Right lobe of liver (tissue), 6 donors: ENCODE data around the gene KIF23. TPM values are rescaled to one million over a fixed set of nuclear protein-coding genes. Genes with fewer than 3 reads are reported as not detected.
A peak's percentile ranks its signal among the peaks of the same experiment; 100 is the strongest.
"Not testable (repeated sequence)": the region's sequence is repeated elsewhere in the genome, so short reads cannot be mapped to it uniquely, and the experiment has no call there.

Experiments used
- ATAC-seq, 4 donors: fragments of 200-7000 bp; cut with Tn5 transposase; one replicate each; pipeline ENCODE4 v1.9.1; 2020; ENCODE audit warnings: mild to moderate bottlenecking in 4 of 4, moderate library complexity in 4 of 4
- DNase-seq, 3 donors: peaks; one replicate each; pipeline ENCODE4 v3.0.0-alpha.2; 2020
- H3K27ac ChIP-seq, 3 donors: fragments of 200-600 bp; one replicate each; pipeline ENCODE4 v1.8.0; 2022
- H3K27me3 ChIP-seq, 2 donors: fragments of 200-600 bp; one replicate each; pipeline ENCODE4 v1.8.0; 2022
- H3K36me3 ChIP-seq, 4 donors: fragments of 200-600 bp; sonication (generic) in 1 of 4; one replicate each; pipeline versions ENCODE4 v1.5.1 to v1.8.0; 2017 to 2022; ENCODE audit warnings: control low read depth in 1 of 4
- H3K4me1 ChIP-seq, 4 donors: fragments of 200-600 bp; sonication (generic) in 1 of 4; one replicate each; pipeline versions ENCODE4 v1.5.1 to v1.8.0; 2017 to 2022; ENCODE audit warnings: control low read depth in 1 of 4
- H3K4me3 ChIP-seq, 3 donors: fragments of 200-600 bp; one replicate each; pipeline ENCODE4 v1.8.0; 2022
- H3K9me3 ChIP-seq, 4 donors: fragments of 200-600 bp; sonication (generic) in 1 of 4; one replicate each; pipeline versions ENCODE4 v1.5.1 to v1.8.0; 2017 to 2022; ENCODE audit warnings: control low read depth in 1 of 4
- CTCF ChIP-seq, 4 donors: fragments of 200-600 bp in 3 of 4; fragments of 450-650 bp in 1 of 4; IDR thresholded peaks; one replicate each; pipeline versions ENCODE4 v1.5.1 to v1.8.0; 2016 to 2022; ENCODE audit warnings: antibody characterized with exemption in 4 of 4, mild to moderate bottlenecking in 2 of 4
- POLR2A ChIP-seq: fragments of 450-650 bp; IDR thresholded peaks from one replicate; pipeline ENCODE4 v1.6.1; 2017; ENCODE audit warnings: antibody characterized with exemption, mild to moderate bottlenecking
- WGBS: methylation state at CpG from one replicate; pipeline ENCODE4 v1.1.6; 2018; ENCODE audit warnings: low coverage, low lambda C conversion rate; ENCODE audit not compliant: insufficient coverage; ENCODE audit errors: missing lambda C conversion rate; 5-methylcytosine and 5-hydroxymethylcytosine counted together
- intact Hi-C, 2 donors: fragments of 100-400 bp; cut with DNase I; formaldehyde crosslinking; loops; one replicate each; pipeline versions ENCODE4 v1.11.2 to v1.14.1; 2022
- total RNA-seq, 6 experiments: library from RNA; depleted of rRNA in 2 of 6; stranded (reverse); fragments of >200 nt in 2 of 6; fragmentation: NEBNext Ultra II Directional in 3 of 6; extraction: Animal tissue kit (Norgen Biotek cat#: 25700) in 3 of 6; gene quantifications; one replicate each; pipeline versions ENCODE4 v1.1.0 to v1.2.4, GENCODE V29; 2016 to 2023
- donor health status: DM: no; HTN: yes; CAD: no.
- donor health status: DM: no; HTN: no; CAD: no.
- donor health status: DM: no; HTN: no; CAD: no.
- donor health status: DM: no; HTN: yes; CAD: no.
- donor health status: DM: no; HTN: yes; CAD: no.

Gene KIF23
- total RNA-seq, 6 experiments from 2014 or later: 0.09 to 2.2 (median 1.2) TPM

- Histone ChIP-seq H3K4me1 (no peaks in the 10 kb centered on the region), H3K9me3 (no peaks in the 10 kb centered on the region), H3K27ac (no peak overlapping the region), H3K4me3 (no peak overlapping the region), H3K36me3 (no peaks in the 10 kb centered on the region), H3K27me3 (no peaks in the 10 kb centered on the region)
- 56% methylated on average over 8 of the region's 8 CpGs for WGBS
- intact Hi-C loops: no loop called here
- TF ChIP-seq CTCF (IDR thresholded peaks at IDR 0.05) (no peak), POLR2A (no peak)
- ATAC-seq: no peak
- DNase-seq: peak in 1 of 3 donors; percentile 8
Measured at GRCh38 chr15:69375151-69375790, 38.9 kb upstream of the KIF23 start.

- Histone ChIP-seq H3K36me3 (no peaks in the 10 kb centered on the region), H3K27me3 (no peaks in the 10 kb centered on the region), H3K27ac (no peak overlapping the region), H3K4me3 (no peak overlapping the region), H3K9me3 (no peaks in the 10 kb centered on the region), H3K4me1 (no peaks in the 10 kb centered on the region)
- TF ChIP-seq POLR2A (no peak), CTCF (IDR thresholded peaks at IDR 0.05) (no peak)
- 89% methylated on average over 7 of the region's 8 CpGs for WGBS
- intact Hi-C loops: no loop called here
- DNase-seq (peak in 1 of 3 donors; percentile 14), ATAC-seq (no peak)
Measured at GRCh38 chr15:69377216-69377970, 36.8 kb upstream of the KIF23 start.

DNA sequence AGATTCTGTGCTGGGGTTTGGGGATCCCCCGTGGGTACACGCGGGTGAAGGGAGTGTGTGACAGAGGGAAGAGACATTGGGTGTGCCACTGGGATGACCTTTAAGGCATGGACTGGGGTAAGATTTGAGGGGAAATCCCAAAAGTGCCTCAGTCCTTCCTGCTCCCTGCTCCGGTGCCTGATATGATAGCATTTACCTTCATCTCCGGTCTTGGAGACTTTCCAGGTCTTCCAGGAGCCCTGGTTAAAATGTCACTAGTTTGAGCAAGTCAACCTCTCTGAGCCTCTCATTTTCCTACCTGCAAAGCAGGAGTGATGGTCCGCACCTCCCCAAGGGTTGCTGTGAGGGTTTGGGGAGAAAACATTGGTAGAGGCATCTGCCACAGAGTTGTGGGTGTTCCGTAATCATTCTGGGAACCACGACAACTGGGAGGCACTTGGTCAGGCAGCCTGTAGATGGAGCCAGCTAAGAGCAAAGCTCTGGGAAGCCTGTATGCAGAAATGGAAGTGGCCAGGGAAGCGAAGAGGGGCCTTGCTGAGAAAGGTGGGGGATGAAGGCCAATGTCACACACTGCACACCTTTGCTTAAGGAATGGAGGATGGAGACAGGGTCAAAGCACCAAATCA is 33.9 kb upstream of the KIF23 start:
- Histone ChIP-seq H3K27me3 (no peaks in the 10 kb centered on the region), H3K27ac (no peak overlapping the region), H3K36me3 (no peaks in the 10 kb centered on the region), H3K9me3 (no peaks in the 10 kb centered on the region), H3K4me3 (no peak overlapping the region), H3K4me1 (no peaks in the 10 kb centered on the region)
- WGBS: 60% methylated on average over 9 of the region's 9 CpGs
- intact Hi-C loops: no loop called here
- ATAC-seq (peak in 1 of 4 donors; percentile 26), DNase-seq (peak in 1 of 3 donors; percentile 35)
- no peak for TF ChIP-seq CTCF (IDR thresholded peaks at IDR 0.05)
- TF ChIP-seq POLR2A: no peak

DNA sequence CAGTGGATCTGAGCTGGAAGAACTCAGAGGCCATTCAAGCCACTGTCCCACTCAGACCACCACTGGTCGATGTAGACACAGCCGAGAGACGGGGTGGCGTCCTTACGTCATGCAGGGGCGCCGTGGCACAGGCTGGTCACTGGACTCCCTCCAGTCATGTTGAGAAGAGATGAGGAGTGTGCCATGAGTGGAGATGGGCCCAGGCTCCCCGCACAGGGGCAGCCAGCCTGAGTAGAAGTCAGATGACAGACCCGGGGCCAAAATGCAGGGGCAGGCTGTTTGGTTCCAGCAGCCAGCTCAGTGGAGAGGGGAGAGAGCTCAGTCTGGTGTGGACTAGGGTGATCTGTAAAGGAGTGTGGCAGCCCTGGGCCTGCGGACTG is 33.4 kb upstream of the KIF23 start:
- H3K9me3 ChIP-seq: no peaks in the 10 kb centered on the region
- 73% methylated on average over 7 of the region's 10 CpGs for WGBS
- no peak overlapping the region for H3K27ac ChIP-seq
- no peaks in the 10 kb centered on the region for H3K36me3 ChIP-seq
- peak in 1 of 3 donors; percentile 30 for DNase-seq
- intact Hi-C loops: no loop called here
- no peak for ATAC-seq
- H3K4me3 ChIP-seq: no peak overlapping the region
- no peaks in the 10 kb centered on the region for H3K4me1 ChIP-seq
- H3K27me3 ChIP-seq: no peaks in the 10 kb centered on the region
- TF ChIP-seq POLR2A (no peak), CTCF (IDR thresholded peaks at IDR 0.05) (no peak)

DNA sequence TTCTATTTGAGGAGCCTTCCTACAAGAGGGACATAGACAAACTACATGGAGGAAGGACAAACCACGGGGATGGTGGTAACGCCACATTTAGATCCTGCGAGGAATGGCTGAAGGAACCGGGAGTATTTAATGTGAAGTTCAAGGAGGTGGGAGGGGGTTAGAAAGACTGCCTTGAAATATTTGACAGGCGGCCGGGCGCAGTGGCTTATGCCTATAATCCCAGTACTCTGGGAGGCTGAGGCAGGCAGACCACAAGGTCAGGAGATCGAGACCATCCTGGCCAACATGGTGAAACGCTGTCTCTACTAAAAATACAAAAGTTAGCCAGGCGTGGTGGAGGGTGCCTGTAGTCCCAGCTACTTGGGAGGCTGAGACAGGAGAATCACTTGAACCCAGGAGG is 32.0 kb upstream of the KIF23 start:
- not testable (repeated sequence) for DNase-seq, ATAC-seq

DNA sequence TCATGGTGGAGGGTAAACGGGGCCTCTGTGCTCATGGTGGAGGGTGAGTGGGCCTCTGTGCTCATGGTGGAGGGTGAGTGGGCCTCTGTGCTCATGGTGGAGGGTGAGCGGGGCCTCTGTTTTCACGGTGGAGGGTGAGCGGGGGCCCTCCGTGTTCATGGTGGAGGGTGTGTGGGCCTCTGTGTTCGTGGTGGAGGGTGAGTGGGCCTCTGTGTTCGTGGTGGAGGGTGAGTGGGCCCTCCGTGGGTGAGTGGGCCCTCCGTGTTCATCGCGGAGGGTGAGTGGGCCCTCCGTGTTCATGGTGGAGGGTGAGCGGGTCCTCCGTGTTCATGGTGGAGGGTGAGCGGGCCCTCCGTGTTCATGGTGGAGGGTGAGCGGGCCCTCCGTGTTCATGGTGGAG is 30.1 kb upstream of the KIF23 start:
- WGBS: 100% methylated on average over 1 of the region's 18 CpGs
- H3K27me3 ChIP-seq, H3K9me3 ChIP-seq, H3K4me1 ChIP-seq, H3K36me3 ChIP-seq, H3K27ac ChIP-seq, DNase-seq, intact Hi-C loops, H3K4me3 ChIP-seq, ATAC-seq: not testable (repeated sequence)

More for the DNA sequence above, 32.0 kb upstream of the KIF23 start:
- H3K4me3 ChIP-seq, H3K27me3 ChIP-seq, intact Hi-C loops, H3K36me3 ChIP-seq, H3K4me1 ChIP-seq, H3K9me3 ChIP-seq, H3K27ac ChIP-seq: not testable (repeated sequence)
- WGBS: 91% methylated on average over 6 of the region's 10 CpGs
